Activated CD4-positive, alpha-beta T cell treated with anti-CD3 and anti-CD28 coated beads for 1 hour (primary cell): ENCODE results near the gene KIRREL3.

ENCODE experiments used
- DNase-seq: peaks from one replicate; pipeline ENCODE4 v3.0.0-alpha.2; 2020

Gene KIRREL3

DNA sequence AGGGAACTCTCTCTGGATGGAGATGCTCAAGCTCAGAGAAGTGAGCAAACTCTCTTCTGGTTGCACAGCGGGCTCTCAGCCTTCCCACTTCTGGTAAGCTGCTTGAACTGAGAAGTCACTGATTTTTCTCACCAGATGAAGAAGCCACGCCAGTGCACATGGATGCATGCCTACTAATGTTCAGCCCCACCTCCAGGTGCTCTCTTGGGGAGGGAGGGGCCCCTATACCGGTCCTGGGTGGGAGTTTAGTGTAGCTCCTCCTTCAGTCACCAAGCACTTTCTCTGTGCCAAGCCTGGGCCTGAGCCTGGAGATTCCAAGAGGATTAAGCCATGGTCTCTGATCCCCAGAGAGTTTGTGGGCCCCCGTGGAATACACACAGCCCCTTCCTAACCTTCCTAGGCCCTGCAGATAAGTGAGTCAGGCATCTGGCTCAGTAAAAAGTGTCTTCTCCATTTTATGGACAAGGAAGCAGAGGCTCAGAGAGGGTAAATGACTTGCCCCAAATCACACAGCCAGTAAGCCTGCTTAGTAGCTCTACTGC lies 502.9 kb downstream of the KIRREL3 start:
- no peak for DNase-seq

DNA sequence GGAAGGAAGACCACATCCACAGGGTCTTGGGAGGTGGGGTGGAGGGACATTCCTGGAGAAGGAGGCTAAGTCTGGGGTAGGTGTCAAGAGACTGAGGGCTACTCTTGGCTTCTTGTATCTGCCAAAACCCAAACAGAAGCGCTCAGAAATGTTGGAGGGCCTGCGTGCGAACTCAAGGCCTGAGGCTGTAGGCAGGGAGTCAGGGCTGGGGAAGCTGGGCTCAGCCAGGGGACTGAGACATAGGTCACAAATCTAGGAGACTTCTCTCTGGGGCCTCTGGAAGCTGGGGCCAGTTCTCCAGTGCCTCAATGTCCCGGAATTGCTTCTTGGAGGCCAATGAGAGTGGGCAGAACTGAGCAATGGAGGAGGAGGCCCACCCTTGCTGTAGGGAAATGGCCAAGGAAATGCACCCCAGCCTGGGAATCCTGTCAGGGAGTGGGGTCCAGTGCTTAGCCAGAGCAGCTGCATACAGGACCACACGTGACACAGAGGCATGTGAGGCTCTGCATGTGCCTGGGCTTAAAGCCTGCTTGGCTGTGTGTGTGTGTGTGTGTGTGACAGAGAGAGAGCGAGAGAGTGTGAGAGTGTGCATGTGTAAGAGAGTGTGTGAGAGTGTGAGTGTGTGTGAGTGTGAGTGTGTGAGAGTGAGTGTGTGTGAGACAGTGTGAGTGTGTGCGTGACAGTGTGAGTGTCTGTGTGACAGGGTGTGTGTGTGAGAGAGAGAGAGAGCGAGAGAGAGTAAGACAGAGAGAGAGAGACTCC lies 503.8 kb downstream of the KIRREL3 start:
- DNase-seq: no peak

DNA sequence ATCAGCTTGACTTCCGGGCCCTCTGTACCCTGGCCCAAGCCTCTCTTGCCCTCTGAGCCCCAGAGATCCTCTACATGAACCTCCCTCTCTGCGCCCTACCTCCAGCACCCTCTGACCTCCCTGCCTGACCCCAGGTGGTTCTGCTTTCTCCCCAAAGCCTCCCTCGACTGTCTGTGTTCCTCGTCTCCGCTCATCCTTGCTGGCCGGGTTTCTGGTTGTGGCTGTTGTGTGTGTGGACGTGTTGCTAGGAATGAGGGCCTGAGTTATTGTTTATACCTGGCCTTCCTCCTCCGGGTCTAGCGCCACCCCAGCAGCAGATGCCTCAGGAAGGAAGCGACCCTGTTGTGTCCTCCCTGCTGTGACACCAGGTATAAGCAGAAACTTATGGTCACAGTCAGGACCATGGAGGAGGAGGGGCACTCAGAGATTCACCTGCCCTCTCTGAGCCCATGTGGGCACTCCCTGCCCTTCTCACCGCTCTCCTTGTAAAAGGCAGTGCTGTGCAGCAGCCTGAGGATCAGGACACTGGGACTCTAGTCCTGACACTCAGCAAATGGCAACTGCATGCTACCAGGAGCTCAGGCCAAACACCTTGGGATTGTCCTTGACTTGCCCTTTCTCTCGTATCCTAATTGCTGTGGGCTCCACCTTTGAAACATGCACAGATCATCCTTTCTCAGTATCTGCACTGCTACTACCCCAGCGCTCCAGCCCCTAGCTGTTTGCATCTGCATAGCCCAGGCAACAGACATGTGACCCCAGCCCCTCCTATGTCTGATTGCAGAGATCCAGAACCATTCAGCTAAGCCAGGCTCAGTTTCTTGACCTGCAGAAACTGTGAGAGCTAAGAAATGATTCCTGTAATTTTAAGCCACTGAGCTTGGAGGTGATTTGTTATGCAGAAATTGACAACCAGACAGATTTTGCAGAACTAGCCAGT lies 505.0 kb downstream of the KIRREL3 start:
- no peak for DNase-seq

DNA sequence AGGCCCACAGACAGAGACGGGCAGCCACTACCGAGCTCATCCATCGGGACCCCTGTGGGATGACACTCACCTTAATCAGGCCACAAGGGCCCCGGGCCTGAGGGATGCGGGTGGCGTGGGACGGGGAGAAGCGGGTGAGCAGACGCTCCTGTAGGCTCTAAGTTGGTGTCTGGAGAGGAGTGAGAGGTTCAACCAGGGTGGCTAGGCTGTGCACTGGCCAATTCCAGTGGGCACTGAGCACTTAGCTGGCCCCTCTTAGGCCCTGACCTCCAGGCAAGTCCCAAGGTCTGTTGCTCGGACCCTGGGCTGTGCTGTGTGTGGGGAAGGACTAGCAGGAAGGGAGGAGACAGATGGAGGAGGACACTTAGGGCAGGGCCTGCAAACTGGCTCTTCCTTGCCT lies 505.7 kb downstream of the KIRREL3 start:
- no peak for DNase-seq

DNA sequence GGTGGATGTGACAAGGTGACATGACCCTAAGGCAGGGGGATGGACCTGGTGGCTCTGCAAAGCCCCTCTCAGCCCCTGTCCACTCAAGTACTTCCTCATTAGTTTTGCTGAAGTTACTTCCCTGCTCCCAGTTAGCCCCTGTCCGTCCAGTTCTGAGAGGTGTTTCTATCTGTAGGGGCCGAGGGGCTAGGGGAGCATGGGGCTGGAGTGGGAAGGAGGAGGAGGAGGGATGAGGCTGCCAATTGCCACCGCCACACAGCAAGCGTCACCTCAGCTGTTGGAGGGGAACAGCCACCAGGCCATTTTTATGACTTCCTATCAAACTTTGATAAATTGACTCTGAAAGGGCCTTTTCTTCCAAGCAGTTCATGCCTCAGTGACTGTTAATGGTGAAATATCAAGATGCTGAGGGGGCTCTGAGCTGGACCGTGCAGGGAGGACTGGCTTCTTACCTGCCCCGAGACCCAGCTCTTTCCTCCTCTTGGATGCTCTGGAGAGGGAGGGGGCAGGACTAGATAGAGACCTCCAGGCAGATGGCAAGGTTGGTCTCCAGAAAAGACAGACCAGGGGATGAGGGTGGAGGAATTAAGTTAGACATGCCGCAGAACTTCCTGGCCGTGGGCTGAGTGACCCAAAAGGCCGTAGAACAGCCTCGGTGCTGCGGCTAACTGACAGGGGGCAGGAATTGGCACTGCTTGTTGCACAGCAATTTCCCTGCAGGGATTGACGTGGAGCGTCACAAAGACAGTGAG lies 508.1 kb downstream of the KIRREL3 start:
- DNase-seq: no peak

DNA sequence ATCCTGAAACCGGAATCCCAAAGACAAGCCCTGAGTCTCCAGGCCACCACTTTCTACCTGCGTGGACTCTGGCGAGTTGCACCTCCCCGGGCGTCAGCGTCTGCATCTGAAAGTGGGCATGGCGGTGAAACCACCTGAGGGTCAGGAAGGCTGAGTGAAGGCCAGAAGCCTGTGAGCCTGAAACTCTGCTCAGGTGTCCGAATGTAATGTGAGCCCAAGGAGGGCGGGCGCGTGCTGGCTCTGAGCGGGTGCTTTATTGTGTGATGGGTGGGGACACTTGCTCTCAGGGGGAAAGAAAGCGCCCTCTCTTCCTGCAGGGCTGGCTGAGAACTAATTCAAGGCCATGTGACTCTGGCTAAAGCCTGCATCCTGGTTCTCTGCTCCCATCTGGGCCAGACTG lies 509.5 kb downstream of the KIRREL3 start:
- DNase-seq: no peak

DNA sequence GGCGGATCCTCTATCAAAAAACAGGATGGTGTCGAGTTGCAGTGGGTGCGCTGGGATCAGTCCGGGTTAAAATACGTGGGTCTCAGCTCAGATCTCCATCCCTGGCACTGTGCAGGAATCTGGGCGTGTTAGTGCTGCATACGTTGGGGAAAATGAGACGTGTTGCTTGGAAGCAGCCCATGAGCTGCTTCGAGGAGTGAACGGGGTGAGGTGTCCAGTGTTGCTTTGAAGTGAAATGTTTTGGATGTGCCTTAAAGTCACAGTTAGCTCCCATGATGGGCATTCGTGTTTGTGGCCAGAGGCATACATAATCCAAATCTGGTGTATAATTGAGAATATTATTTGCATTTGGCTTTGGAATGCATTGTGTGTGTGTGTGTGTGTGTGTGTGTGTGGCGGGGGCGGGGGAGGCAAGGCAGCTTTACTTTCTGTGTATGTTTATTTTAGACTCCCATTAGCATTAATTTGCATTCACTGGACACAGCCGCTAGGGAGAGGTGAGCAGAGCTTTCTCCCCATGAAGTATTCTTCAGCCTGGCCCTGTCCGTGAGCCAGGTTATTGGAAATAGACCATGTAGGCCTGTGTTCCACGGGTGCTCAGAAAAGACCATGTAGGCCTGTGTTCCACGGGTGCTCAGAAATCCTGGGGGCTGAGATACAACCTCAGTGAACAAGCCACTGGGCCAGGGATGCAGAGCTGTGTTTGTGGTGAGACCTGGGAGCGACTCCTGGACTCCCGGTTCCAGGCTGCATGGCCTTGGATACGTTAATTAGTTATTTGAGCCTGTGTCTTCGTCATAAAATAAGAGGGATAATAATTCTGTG lies 510.5 kb downstream of the KIRREL3 start:
- DNase-seq: no peak

DNA sequence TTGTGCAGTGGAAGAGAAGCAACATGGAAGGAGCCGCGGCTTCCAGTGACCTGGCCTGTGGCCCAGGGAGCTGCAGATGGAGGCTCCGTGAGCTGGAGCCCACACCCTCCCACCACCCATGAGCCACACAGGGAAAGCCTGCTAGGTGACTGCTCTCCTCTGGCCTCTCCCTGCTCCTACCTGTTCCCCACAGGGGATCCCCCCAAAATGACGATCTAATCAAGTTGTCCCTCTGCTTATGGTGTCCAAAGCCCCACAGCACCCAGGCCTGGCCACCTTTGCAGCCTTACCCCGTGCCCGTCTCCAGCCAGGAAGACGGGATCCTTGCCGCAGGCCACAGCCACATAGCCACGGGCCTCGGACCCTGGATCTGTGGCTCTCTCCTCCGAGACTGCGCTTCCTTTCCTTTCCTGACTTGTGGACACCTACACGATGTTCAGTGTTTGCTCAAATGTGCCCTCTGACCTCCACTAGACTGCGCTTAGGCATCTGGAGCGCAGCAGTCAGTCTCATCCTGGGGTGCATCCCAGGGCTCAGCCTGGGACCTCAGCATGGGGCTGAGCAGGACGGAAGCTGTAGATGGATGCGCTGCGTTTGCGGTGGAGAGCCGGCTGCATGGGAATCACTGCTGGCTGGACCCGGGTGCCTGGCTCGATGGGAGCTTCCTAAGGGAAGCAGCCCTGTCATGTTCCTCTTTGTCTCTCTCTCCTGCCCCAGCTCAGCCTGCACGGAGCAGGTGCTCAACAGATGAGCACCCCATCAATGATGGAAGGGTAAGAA lies 511.8 kb downstream of the KIRREL3 start:
- no peak for DNase-seq

DNA sequence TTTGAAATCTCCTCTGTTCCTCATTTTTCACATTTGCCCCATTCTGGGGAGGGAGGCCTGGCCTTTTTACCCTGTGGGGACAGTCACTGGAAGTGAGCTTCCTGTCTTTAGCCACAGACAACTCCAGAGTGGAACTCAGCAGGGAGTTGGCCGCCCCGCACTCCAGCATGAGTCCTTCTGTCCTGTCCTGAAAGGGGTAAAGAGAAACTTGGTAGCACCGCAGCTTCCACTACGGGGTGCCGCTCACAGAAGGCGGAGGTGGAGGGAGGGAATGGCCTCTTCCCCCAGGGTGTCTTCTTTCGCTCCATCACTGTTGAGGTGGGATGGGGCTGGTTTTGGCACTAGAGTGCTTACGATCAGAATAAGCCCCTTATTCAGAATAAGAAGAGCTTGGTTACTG lies 512.9 kb downstream of the KIRREL3 start:
- no peak for DNase-seq

DNA sequence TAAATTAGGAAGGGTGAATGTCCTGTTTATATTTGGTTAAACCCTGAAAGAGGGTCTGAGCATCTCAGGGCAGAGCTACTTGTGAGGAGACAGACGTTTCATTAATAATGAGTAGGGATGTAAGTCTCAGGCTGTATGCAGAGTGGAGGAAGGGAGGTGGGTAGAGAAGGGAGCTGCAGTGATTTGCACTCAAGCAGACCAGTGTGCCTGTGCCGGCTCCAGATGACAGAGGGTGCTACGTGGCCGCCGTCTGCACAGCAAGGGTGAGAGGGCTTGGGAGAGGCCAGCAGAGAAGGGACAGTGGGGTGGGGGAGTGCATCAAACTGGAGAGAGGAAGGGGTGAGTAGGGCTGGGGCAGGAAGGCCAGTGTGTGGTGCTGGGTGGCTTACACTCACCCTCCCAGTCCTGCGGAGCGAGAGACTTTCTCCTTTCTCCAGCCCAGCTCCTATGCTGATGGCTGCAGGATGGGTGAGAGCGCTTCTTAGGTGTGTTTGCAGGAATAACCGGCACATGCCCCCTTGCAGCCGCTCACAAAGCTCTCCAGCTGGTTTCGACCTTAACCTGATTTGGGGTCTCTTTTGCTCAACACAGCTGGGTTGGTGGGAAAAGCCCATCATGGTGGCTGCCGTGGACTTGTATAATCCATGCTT lies 514.5 kb downstream of the KIRREL3 start:
- no peak for DNase-seq

DNA sequence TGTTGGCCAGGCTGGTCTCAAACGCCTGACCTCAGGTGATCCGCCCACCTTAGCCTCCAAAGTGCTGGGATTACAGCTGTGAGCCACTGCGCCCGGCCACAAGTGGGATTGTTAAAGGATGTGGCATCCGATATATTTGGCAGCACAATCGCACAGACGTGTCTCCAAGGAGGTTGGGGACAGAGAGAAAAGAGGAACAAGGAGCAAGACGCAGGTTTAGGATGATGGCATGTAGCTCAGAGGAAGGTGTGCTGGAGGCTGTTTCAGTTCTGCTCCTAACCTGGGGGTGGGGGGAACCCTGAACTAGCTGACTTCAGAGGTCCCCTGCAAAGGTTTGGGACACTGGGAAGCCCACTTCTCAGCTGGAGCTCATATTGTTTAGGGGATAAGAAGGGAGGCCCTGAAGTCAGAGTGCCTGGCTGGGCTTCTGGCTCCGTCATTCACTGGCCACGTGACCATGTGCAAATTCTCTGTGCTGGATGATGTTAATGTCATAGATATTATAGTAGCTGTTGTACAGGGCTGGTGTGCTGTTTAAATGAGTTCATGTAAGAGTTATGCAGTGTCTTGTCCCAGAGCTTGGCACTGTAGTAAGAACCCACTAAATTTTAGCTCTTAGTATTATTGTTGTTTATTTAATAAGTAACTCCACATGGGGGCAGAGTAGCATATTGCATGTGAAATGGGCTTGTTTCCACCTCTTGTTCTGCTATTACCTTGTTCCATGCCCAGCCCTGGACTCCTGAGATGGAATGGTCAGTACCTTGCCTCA lies 515.4 kb downstream of the KIRREL3 start:
- DNase-seq: no peak

DNA sequence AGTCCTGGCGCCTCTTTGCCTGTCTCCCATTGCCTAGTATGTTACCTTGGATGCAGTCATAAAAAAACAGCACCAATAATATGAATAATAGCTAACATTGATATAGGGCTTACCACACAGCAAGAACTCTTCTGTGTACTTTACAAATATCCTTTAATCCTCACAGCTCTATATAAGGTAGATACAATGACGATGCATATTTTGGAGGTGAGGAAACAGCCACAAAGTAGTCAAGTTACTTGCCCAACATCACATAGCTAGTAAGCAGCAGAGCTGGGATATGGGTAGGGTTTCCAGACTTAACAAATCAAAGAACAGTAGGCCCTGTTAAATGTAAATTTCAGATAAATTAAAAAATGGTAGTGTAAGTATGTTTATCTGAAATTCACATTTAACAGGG lies 516.3 kb downstream of the KIRREL3 start:
- no peak for DNase-seq

DNA sequence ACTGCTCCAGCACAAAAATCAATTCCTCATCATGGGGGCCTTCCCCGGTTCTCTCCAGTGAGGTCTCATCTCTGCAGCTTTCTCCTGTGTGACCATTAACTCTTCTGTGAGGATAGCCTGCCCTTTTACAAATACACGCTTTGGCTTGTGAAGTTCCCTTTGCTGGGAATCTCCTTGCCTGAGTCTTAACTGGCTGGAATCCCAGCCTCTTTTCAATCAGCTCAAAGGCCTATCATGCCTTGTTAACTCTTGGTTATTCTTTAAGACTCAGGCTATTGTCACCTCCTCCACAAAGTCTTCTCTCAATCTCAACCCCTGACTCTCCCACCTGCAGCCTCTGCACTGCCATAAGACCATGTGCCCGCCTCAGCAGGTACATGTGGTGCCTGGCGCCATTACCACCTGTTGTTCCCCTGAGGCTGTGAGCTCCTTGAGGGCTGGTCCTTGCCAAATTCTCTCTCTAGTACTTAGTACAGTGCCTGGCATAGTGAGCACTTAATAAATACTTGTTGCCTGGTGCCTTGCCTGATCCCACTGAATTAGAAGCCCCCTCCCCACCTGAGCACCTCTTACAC lies 516.9 kb downstream of the KIRREL3 start:
- DNase-seq: no peak

DNA sequence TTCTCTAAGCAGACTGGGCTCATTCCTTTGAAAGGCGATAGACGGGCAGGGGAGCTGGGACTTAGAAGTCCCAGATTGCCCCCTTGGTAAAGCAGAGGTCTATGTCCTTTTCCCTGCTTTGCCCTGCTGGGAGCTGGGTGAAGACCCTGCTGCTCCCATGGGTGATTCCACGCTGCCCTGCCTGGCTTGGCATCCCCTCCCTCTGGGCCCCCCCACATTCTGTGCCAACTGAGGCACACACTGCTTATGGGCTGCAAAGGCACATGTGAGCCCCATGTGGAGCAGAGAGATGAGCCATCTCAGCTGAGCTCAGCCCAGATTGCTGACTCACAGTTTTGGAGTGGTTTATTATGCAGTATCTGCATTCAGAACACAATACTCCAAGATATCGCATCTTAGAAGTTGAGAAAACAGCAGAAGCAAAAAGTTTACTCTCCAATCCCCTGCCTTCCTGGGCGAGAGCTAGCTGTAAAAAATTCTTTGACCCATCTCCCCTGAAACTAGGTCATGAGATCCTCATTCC lies 517.9 kb downstream of the KIRREL3 start:
- DNase-seq: no peak

DNA sequence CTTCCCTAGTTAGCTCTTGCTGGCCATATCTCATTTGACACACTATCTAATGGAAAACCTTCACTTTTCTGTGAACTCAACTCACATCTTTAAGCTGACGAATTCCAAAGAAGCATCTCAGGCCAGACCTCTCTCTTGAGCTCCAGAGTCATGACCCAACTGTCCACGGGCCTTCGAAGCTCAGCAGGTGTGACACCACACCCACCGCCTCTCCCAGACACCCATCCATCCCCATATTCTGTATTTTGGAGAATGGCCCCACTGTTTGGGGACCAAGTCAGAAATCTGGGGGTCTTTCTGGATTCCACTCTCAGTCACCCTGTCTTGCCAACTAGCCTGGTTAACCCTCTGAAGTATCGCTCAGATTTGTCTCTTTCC lies 519.3 kb downstream of the KIRREL3 start:
- DNase-seq: no peak

DNA sequence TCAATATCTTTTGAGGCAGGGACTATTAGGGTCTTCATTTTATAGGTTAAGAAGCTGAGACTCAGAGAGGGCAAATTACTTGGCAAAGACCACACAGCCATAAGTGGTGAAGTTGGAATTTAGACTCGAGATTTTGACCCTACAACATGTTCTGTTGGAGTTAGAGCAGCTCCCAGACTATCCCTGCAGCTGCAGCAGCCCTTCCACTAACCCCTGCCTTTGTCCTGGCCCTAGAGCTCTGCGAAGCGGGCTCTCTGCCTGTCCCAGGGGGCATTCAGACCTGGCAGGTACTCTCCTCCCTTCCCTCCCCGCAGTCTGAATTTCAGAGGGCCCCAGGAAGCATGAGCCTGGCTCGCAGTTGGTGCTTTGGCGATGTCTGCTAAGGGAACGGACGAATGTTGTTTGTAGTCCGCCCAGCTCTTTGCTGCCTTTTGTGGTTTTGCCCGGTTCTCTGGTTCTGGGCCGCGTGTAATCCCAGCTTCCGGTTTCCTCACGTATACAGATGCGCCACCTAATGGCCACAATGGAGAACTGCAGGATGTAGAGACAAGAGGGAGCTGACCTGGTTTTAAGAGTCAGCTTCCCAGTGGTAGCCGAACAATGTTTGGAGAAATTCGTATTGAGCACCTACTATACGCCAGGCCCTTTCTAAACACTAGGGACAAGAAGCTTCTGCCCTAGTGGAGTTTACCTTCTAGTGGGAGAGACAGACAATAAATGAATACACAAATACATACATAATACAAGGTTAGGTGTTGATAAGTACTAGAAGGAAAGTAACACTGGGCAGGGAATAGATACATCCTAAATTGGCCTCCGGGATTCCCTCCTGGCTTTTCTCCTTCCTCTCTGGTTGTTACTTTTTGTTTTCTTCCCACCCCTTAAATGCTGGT lies 519.9 kb downstream of the KIRREL3 start:
- peak; percentile 45 for DNase-seq

DNA sequence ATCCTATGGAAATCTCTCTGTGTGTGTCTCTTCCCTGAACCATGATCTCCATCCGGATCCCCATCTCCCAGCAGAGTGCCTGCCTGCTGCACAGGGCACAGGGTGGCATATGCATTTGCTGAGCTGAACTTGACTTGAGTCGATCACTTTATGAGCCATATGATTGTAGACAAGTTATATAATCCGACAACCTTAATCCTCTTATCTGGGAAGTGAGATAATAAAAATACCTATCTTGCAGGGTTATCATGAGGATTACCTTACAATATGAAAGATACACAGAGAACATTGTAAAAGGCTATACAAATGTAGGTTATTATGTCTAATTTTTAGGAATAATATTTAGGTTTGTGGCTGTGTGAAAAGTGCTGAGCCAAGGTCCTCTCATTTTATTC lies 520.6 kb downstream of the KIRREL3 start:
- DNase-seq: no peak

DNA sequence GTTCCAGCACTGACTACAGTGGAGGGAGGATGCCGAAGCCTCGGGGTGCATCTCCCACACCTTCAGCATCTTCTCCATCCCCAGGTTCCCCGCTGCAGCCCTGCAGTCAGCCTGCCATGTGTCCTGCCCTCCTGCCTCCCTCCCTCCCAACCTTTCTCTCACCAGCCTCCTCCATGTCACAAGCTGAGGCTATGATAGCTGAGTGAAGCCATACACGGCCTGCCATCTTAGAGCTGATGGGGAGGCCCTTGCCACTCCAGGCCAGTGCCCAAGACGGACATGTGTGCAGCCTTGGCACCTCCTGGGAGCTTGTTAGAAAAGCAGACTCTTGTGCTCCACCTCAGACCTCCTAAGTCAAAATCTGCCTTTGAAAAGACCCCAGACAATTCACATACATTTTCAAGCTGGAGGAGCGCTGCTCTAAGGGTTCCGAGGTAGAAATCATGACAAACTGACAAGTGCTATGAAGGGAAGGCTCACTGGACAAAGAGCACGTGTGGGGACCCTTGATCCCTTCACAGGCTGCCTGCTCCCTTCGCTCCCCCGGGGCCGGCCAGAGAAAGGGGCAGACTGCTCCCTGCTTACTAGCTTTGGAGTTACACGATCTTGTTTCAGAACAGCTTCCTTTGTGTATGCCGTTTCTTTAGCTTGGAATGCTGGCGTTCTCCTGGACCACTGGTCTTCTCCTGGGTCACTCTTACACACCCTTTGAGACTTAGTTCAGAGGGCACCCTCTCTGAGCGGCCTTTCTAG lies 521.2 kb downstream of the KIRREL3 start:
- no peak for DNase-seq
